Panc1 (cell line): ENCODE data around the gene KIAA1614.

ENCODE experiments used
- POLR2AphosphoS5 ChIP-seq: IDR thresholded peaks from 2 replicates; pipeline ENCODE4 v1.6.1; 2012; ENCODE audit warnings: mild to moderate bottlenecking, low read depth, low read length, moderate library complexity
- SIN3A ChIP-seq: IDR thresholded peaks from 2 replicates; pipeline ENCODE4 v1.6.1; 2012; ENCODE audit warnings: low read depth, mild to moderate bottlenecking, low read length, moderate library complexity, borderline replicate concordance; ENCODE audit not compliant: insufficient read depth
- TF ChIP-seq, protein P1 (sequence below): fragments of 450-650 bp; IDR thresholded peaks from 2 replicates; pipeline ENCODE4 v1.5.1; 2017; ENCODE audit warnings: mild to moderate bottlenecking
- TF ChIP-seq, protein P2 (sequence below), 2 experiments: IDR thresholded peaks; 2 replicates each; pipeline ENCODE4 v1.6.1; 2011 to 2012; ENCODE audit warnings: low read depth in 2 of 2, control low read depth in 1 of 2, low read length in 1 of 2, mild to moderate bottlenecking in 1 of 2, moderate library complexity in 1 of 2; ENCODE audit not compliant: insufficient read depth in 1 of 2

DNA sequence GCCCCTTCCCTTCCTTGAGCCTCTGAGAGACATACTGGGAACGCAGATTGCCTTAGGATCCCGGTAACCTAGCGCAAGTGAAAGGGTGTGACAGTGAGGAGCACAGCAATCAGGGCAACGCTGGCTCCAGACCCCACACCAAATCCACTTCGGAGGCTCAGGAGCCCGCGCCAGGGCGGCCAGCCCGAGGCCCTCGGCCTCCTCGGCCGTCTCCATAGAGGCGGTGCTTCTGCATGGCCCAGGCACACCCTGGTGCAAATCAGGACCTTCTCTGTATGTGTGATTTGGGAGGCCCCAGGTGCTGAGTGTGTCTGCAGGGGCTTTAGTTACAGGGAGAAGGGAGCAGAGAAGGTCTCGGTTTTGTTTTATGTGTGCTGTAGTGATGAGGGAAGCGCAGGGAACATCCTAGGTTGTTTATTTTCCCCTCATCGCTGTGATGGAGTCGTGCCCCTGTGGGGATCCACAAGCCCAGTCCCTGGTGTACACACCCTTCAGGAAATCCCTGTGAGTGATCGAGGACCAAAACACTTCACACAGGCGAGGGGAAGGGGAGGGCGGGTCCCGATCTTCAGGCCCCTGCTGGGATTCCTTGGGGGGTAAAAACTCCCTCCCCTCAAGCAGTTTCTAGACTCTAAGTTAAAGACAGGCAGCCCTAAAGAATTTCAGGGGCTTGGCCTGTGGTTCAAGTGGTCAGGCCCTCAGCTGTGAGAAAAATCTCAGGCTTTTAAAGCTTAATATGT, 9.4 kb downstream of the KIAA1614 start:
- TF ChIP-seq, protein P1, sequence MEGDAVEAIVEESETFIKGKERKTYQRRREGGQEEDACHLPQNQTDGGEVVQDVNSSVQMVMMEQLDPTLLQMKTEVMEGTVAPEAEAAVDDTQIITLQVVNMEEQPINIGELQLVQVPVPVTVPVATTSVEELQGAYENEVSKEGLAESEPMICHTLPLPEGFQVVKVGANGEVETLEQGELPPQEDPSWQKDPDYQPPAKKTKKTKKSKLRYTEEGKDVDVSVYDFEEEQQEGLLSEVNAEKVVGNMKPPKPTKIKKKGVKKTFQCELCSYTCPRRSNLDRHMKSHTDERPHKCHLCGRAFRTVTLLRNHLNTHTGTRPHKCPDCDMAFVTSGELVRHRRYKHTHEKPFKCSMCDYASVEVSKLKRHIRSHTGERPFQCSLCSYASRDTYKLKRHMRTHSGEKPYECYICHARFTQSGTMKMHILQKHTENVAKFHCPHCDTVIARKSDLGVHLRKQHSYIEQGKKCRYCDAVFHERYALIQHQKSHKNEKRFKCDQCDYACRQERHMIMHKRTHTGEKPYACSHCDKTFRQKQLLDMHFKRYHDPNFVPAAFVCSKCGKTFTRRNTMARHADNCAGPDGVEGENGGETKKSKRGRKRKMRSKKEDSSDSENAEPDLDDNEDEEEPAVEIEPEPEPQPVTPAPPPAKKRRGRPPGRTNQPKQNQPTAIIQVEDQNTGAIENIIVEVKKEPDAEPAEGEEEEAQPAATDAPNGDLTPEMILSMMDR, result no peak
- TF ChIP-seq, protein P2, sequence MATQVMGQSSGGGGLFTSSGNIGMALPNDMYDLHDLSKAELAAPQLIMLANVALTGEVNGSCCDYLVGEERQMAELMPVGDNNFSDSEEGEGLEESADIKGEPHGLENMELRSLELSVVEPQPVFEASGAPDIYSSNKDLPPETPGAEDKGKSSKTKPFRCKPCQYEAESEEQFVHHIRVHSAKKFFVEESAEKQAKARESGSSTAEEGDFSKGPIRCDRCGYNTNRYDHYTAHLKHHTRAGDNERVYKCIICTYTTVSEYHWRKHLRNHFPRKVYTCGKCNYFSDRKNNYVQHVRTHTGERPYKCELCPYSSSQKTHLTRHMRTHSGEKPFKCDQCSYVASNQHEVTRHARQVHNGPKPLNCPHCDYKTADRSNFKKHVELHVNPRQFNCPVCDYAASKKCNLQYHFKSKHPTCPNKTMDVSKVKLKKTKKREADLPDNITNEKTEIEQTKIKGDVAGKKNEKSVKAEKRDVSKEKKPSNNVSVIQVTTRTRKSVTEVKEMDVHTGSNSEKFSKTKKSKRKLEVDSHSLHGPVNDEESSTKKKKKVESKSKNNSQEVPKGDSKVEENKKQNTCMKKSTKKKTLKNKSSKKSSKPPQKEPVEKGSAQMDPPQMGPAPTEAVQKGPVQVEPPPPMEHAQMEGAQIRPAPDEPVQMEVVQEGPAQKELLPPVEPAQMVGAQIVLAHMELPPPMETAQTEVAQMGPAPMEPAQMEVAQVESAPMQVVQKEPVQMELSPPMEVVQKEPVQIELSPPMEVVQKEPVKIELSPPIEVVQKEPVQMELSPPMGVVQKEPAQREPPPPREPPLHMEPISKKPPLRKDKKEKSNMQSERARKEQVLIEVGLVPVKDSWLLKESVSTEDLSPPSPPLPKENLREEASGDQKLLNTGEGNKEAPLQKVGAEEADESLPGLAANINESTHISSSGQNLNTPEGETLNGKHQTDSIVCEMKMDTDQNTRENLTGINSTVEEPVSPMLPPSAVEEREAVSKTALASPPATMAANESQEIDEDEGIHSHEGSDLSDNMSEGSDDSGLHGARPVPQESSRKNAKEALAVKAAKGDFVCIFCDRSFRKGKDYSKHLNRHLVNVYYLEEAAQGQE (IDR thresholded peaks at IDR 0.05; ENCODE audit: insufficient read depth in 1 of 2, low read depth in 2 of 2, low read length in 1 of 2), result no peak
- TF ChIP-seq POLR2AphosphoS5 (no peak), SIN3A (no peak)
